Activated CD4-positive, alpha-beta T cell treated with anti-CD3 and anti-CD28 coated beads for 4 hours (primary cell): Measurements from ENCODE around the gene SPDYE17.
"Not testable (repeated sequence)": the region's sequence is repeated elsewhere in the genome, so short reads cannot be mapped to it uniquely, and the experiment has no call there.

Experiments used
- DNase-seq, 2 donors: peaks; one replicate each; pipeline ENCODE4 v3.0.0-alpha.2; 2020

Gene SPDYE17, protein sequence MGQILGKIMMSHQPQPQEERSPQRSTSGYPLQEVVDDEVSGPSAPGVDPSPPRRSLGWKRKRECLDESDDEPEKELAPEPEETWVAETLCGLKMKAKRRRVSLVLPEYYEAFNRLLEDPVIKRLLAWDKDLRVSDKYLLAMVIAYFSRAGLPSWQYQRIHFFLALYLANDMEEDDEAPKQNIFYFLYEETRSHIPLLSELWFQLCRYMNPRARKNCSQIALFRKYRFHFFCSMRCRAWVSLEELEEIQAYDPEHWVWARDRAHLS

DNA sequence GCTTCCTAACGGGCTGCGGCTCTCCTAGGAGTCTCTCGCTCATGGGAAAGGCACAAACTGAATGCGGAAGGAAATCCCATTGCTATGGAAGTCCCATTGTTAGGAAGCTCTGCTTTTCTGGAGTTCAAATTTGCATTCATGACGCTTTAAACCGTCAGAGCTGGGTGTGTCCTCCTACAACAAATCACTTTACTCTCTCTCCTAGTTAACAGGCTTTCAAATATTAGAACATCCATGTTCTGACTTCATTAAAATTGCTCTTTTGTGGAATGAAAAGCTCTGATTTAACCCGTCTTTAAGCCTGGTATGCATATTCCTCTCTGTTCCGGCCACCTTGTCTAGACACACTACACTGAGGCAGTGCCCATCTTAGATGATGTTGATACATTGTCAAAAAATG, at the start of gene SPDYE17:
SPDYE17 (minus strand) TSS at position 101 of the 400 bp plus-strand sequence. CDS start 1,791 bp downstream, outside the sequence.
- not testable (repeated sequence) for DNase-seq

DNA sequence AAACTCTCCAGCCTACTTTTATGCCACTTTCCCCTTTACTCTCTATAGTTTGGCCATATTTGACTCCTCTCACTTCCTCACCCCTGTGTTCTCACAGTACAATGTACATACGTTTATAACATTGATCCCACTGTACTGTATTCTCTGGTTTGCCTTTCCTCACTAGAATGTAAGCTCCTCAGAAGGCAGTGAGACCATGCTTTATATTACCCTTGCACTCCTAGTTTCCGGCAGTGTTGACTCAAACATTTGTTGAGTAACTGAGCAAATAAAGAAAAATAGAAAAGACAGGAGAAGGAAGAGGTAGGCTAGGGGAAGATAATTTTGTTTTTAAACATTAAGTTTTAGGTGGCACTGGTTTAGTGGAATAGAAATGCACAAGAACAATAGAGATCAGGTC, 48.1 kb upstream of the SPDYE17 start:
- not testable (repeated sequence) for DNase-seq

DNA sequence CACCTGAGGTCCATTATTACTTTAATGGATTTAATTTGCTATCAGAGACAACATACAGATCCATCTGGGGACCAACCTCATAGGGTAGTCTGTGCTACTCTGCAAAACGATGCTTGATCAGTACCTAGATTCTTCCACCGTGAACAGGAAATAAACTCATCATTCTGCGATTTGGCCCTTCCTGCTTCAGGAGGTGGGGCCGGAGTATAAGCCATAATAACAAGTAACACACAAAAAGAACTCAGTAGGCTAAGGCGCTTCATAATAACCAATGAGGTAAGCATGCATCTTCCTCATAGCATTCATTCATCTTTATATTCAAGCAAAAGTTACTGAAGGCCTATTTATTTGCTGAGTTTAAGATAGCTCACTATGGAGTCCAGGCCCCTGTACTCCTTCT, 47.5 kb upstream of the SPDYE17 start:
- DNase-seq, result not testable (repeated sequence)

DNA sequence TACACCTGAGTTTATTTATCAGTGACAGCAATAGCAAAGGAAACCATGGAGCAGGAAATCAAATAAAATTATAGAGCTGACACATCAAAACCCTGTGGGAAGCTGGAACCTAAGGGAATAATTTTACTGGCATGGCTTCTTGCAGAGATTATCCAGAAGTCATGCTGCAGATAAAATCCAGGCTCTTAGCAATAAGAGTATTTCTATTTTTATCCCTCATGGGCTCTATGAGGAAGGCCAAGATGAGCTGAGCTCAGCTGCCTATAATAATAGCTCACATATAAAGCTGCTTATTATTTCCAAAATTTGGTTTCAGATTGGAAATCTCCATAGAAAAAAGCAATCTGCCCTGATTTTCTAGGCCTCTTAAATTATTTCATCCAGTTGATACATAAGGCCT, 47.0 kb upstream of the SPDYE17 start:
- DNase-seq, result not testable (repeated sequence)

DNA sequence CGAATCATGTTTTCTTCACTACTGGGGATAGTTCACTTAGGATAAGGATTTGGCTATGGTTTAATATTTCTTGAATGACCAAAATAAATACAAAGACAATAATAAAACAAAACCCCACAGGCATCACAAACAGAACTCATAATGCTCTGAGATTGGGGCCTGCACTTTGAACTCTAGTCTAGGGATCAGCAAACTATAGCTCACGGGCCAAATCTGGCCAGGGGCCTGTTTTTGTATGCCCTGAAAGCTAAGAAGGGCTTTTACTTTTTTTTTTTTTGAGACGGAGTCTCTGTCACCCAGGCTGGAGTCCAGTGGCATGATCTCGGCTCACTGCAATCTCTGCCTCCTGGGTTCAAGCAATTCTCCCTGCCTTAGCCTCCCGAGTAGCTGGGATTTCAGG, 44.9 kb upstream of the SPDYE17 start:
- DNase-seq, result not testable (repeated sequence)

DNA sequence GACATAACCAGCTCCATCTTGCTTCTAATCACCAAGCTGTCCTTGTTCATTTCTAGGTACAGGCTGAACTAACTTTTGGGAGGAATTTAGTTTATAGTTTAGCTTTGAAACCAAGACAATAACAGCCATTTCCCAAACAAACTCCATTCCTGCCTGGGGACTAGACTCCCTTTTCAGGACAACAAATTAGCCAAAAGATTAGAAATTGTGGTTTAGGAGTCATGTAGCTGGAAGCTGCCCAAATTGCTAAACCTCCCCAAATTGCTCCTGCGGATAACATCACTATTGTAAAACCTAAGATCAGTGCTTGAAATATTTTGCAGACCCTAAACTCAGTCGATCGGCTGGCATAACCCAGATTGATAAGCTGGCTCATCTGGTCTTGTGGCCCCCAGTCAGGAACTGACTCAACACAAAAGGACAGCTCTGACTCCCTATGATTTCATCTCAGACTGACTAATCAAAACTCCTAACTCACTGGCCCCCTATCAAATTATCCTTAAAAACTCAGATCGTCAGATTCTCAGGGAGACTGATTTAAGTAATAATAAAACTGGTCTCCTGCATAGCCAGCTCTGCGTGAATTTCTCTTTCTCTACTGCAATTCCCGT, 42.7 kb upstream of the SPDYE17 start:
- not testable (repeated sequence) for DNase-seq

DNA sequence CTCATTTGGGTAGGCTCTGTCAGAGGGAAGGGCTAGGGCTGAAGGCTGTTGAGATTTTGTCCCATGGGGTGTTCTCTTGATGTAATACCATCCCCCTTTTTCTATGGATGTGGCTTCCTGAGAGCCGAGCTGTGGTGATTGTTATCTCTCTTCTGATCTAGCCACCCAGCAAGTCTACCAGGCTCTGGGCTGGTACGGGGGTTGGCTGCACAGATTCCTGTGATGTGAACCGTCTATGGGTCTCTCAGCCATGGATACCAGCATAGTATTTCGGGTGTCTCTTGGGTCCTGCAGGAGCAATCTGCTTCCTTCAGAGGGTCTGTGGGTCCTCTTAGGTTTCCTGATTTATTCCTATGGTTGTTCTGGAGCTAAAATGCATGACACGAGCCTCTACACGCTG, 38.9 kb upstream of the SPDYE17 start:
- not testable (repeated sequence) for DNase-seq

DNA sequence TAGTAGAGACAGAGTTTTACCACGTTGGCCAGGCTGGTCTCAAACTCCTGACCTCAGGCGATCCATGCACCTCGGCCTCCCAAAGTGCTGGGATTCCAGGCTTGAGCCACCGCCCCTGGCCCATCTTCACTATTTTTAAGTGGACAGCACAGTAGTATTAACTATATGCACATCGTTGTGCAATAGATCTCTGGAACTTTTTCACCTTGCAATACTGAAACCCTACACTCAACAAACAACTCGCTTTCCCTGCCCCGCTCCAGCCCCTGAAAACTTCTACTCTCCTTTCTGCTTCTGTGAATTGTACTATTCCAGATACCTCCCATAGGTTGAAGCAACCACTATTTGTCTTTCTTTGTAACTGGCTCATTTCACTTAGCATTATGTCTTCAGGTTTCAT, 33.7 kb upstream of the SPDYE17 start:
- DNase-seq, result not testable (repeated sequence)

DNA sequence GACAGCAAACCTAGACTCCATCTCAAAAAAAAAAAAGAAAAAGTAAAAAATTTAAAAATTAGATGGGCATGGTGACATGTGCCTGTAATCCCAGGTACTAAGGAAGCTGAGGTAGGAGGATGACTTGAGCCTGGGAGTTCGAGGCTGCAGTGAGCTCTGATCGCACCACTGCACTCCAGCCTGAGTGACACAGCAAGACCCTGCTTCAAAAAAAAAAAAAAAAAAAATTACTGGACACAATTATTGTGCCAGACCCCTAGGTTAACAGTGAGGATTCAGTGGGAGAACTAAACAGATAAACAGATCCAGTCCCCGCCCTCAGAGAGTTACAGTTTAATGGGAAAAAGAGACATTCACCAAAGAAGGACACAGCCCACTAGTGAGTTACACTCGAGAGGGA, 31.6 kb upstream of the SPDYE17 start:
- not testable (repeated sequence) for DNase-seq

DNA sequence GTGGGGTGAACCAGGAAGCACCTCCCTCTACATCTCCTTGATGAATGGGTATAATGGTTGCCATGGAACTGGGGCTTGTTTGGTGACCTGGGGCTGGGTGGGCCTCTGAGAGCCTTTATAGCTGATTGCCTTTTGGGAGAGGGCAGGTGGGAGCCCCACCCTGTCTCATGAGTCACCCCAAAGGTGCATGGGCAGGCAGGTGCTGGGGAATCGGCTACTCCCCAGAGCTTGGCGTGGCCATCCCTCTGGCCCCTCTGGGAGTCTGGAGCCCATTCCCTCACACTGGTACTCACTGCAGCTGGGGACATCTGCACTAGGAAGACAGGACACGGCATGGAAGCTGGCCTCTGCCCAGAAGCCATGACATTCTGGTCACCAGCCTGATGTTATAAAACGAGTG, 30.4 kb upstream of the SPDYE17 start, which contains the start of gene SPDYE18:
SPDYE18 (minus strand) TSS at position 2 of the 400 bp plus-strand sequence. CDS start 2,046 bp downstream, outside the sequence.
- DNase-seq, result not testable (repeated sequence)

DNA sequence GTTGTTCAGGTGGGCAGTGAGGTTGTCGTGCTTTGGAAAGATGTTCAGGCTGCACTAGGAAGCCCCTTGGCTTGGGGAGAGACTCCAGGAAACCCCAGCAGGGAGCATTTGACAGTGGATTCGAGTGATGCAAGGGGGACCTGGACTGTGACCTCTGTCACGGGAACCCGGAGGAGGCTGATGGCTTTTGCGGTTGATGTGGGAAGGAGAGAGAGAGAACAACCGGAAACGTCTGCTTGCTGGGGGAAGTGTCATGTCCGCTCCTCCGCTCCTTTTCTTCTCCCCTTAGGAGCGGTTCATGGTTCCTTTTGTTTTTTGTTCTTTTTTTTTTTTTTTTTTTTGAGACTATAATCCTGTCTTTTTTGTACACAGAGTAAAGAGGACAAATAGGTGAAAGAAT, 5.8 kb downstream of the SPDYE17 start:
- not testable (repeated sequence) for DNase-seq

DNA sequence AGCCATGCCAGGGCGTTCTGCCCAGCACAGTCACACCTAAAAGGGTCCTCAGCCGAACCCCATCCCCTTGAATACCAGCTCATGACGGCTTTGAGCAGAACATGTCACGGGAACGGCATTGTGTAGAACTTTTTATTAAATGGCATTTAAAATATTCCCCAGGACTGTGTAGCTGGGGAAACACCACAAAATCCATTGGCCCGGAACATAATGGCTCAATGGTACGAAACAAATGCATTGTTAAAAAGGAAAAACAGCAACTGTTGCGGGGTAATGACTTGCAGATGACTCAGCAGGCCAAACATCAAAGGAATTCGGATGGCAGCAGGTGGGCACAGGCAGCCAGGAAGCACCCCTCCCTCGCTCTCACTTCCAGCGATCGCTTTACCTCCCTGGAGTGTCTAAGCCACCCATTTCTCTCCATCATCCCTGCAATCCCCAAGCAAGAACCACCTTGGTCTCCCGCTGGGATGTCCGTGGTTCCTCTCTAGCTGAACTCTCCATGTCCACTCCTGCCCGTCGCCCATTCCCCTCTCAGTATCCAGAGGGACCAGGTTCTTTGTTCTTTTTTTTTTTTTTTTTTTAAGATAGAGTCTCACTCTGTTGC, 22.0 kb downstream of the SPDYE17 start:
- DNase-seq, result not testable (repeated sequence)

DNA sequence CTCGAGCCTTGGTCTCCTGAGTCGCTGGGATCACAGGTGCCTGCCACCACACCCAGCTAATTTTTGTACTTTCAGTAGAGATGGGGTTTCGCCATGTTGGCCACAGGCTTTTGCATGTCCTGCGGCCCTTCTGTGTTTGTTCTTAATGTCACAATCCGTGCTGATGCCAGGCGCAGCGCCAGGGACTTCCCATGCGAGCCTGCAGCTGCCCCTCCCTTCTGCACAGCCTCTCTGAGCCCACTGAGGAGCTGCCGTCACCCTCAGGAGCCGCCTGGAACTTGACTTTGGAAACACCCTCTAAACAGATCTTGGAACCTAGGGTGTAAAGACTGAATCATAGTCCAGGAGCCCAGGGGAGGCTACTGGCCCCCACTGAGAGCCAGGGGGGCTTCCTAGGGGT, 24.2 kb downstream of the SPDYE17 start:
- DNase-seq, result not testable (repeated sequence)

DNA sequence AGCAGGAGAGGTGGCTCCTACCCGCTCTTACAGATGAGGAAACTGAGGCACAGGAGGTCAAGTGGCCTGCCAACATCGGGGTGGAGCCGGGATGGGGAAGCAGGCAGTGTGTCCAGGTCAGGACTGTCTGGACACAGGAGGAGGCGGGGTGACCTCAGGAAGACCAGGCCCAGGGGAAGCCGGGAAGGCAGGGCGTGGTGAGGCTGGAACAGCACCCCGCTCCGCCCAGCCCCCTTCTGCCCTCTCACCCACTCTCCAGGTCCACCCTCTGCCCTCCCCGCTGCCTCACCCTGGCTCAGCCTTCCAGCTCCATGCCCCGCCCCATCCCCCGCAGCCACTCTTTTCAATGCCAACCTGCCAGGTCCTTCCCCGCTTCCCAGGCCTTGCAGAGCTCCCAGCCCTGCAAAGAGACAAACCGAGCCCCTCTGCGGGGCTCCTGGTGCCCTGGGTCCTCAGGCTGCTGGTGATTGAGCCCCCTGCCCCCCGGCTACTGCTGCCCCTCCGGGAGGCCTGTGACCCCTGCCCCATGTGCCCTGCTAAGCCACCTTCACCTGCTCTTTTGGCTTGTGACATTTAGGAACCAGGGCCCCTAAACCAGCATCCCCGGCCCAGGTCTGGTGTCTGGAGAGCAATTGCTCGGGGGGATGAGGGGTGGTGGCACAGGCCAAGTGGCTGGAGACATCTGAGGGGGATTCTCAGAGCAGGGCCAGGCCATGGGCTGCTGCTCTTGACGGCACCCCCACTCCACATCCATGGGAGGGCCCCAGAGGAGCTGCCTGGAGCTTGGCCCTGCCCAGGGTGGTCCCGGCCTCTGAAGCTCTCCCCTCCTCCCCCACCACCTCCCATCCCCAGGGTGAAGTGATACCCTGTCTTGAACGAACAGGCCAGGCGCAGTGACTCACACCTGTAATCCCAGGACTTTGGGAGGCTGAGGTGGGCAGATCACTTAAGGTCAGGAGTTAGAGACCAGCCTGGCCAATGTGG, 25.7 kb downstream of the SPDYE17 start:
- not testable (repeated sequence) for DNase-seq

DNA sequence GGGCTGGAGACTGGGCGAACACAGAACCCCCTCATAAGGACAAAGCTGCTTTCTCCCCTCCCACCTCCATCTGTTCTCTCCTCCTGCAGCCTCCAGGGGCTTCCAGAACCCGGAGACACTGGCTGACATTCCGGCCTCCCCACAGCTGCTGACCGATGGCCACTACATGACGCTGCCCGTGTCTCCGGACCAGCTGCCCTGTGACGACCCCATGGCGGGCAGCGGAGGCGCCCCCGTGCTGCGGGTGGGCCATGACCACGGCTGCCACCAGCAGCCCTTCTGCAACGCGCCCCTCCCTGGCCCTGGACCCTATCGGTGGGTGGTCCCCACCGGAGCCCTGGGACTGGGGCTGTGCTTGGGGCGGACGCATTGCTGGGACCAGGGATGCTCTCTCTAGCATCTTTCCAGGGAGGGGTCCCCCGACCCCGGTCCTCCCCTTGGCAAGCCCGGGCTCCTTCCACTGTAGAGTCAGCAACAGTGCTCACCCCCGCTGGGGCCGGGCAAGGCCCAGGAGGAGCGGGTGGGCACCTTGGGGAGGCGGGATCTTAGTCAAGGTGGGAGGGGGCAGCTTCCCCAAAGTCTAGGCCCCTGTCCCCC, 26.6 kb downstream of the SPDYE17 start:
- not testable (repeated sequence) for DNase-seq

DNA sequence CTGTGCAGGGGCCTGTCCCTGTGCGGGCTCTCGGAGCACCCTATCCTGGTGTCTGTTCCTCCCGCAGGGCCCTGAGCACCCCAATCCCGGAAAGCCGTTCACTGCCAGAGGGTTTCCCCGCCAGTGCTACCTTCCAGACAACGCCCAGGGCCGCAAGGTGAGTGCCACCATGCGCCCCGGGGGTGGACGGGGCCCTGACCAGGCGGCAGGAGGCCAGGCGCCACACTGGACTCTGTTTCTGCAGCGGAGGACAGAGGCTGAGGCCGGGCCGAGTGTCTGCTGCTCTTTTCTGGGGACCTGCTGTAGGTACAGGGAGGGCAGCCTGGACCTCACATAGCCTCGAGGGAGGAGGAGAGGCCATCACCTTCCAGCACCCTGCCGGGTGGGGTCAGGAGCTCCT, 28.0 kb downstream of the SPDYE17 start:
- not testable (repeated sequence) for DNase-seq

DNA sequence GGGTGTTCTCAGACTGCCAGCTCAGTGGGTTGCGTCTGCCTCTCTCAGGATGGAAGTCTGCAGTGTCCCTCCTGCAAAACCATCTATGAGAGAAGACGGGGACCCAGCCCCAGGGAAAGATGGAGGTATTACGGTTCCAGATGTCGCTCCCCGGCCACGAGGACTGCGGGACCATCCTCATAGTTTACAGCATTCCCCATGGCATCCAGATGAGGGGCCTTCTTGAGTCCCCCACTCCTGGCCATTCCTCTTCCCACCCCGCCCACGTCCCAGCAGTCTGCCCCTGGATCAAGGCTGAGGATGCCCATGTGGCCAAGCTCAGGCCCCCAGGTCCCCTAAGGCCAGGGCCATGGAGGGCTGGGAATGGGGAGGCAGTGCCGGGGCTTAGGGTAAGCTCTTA, 28.9 kb downstream of the SPDYE17 start:
- DNase-seq, result not testable (repeated sequence)

DNA sequence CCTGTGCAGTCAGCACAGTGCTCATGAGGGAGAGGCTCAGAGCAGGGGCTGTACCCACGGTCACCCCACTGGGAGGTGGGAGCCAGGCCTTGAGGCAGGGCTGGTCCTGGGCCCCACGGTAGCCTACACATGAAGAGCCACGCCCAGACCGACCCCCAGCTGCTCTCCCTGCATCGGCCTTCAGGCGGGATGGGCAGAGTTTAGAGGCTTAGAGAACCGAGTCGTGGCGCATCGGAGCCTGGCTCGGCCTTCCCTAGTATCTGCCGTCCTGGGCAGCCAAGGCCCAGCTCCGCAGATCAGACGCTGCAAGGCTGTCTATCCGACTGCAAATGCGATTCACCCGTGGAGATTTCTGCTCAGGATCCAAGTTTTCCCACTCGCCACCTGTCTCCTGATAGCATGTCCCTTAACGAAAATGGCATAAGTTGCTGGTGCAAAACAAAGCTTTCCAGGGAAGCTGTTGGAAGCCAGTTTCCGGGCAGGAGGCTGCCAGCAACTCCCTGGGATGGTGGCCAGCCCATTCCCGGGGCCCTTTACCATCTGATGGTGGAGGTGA, 29.4 kb downstream of the SPDYE17 start:
- DNase-seq, result not testable (repeated sequence)

DNA sequence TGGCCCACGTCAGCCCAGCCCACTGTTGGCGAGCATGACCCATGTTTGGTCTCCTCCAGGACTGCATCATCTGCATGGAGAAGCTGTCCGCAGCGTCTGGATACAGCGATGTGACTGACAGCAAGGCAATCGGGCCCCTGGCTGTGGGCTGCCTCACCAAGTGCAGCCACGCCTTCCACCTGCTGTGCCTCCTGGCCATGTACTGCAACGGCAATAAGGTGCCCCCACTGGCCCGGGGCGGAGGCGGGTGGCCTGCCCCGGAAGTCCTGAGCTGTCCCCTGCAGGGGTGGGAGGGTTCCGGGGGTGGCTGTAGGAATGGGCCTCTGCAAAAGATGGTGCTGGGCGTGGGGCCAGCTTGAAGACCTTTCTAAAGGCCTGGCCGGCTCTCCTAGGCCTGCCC, 30.1 kb downstream of the SPDYE17 start:
- DNase-seq, result not testable (repeated sequence)

DNA sequence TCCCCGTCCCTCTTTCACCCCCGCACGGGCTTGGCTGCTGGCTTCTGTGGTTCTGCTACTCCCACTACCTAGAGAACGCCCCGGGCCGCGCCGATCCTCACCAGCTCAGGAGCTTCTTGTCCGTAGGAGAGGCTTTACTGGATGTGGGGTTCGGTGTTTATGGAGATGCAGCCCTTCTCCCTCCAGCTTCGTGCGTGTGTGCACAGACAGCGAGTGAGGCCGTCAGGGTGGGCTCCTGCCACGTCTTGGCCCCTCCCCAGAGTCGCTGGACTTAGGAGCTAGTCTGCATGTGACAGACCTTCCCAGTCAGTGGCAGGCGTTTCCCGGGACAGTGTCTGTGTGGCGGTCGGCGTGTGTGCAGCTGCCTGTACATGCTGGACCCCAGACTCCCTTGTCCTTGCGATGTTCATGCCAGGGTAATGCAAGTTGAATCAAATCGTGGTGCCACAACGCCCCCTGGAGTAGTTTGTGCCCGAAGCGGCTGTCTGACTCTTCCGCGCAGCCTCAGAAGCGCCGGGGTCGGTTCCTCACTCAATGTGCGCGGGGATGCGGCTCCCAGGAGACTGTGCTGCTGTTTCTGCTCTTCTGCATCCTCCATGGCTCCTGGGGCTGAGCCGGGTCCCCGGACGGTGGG, 32.6 kb downstream of the SPDYE17 start:
- not testable (repeated sequence) for DNase-seq

DNA sequence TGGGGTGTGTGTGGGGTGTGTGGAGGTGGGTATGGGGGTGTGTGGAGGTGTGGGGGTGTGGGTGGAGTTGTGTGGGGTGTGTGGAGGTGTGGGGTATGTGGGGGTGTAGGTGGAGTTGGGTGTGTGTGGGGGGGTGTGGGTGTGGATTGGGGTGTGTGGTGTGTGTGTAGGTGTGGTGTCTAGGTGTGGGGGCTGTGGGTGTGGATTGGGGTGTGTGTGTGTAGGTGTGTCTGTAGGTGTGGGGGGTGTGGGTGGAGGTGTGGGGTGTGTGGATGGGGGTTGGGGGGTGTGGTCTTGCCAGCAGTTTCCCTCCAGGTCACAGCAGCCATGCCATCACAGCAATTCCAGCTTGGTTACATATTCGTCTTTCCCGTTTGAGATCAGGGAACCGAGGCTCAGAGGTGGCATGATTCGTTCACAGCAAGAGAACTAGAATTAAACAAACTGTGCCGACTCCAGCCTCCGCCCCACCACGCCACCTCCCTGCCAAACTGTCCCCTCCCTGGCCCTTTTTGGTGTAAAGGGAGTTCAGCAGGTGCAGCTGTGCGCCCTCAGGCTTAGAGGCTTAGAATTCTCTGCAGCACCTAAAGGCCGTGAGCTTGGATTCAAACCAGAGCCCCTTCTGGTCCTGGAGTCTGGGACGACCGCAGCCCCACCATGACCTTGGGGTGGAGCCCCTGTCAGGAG, 33.3 kb downstream of the SPDYE17 start:
- peak; percentile 26 to 33 for DNase-seq
